PC-9 (cell line): ENCODE data around the gene SUSD3. TPM values are rescaled to one million over a fixed set of nuclear protein-coding genes. Genes with fewer than 3 reads are reported as not detected.

Experiments used
- BruUV-seq: library from RNA; stranded (reverse); fragments of 400-500 nt; replicated peaks from 2 replicates; lab custom pipeline; 2021; lab: Mats Ljungman, UMichigan
- CTCF ChIA-PET: fragments of 300-600 bp; sonication (Branson Sonifier 250); formaldehyde crosslinking; loops from one replicate; lab custom pipeline; 2022; ENCODE audit warnings: antibody characterized with exemption; lab: Charles Lee
- POLR2A ChIA-PET: fragments of 300-600 bp; sonication (Branson Sonifier 250); formaldehyde crosslinking; loops from one replicate; lab custom pipeline; 2022; ENCODE audit warnings: antibody characterized with exemption; ENCODE audit not compliant: unreplicated experiment; lab: Charles Lee
- DNase-seq, 2 experiments: peaks; one replicate each; pipeline versions ENCODE4 v3.0.0 to v3.0.0-alpha.2; 2015 to 2022; ENCODE audit warnings: mixed read lengths in 1 of 2
- H2AFZ ChIP-seq: fragments of 200-600 bp; sonication (generic); 2 replicates; pipeline ENCODE4 v1.8.1; 2017; ENCODE audit warnings: antibody characterized with exemption
- H3F3A ChIP-seq: fragments of 200-600 bp; sonication (generic); 2 replicates; pipeline ENCODE4 v1.8.1; 2017; ENCODE audit warnings: antibody characterized with exemption, mild to moderate bottlenecking, low read depth; ENCODE audit not compliant: insufficient read depth
- H3K27ac ChIP-seq: fragments of 200-600 bp; sonication (generic); 2 replicates; pipeline ENCODE4 v1.6.1; 2016; ENCODE audit warnings: mixed run types
- H3K27me3 ChIP-seq: fragments of 200-600 bp; sonication (generic); 2 replicates; pipeline ENCODE4 v1.6.1; 2016; ENCODE audit warnings: low read depth, mixed run types; ENCODE audit not compliant: insufficient read depth
- H3K36me3 ChIP-seq: fragments of 200-600 bp; sonication (generic); 2 replicates; pipeline ENCODE4 v1.6.1; 2016; ENCODE audit warnings: low read depth, mixed run types
- H3K4me1 ChIP-seq: fragments of 200-600 bp; sonication (generic); replicated peaks from 2 replicates; pipeline ENCODE4 v1.6.1; 2016; ENCODE audit warnings: mixed run types; ENCODE audit not compliant: insufficient read depth
- H3K4me2 ChIP-seq: fragments of 200-600 bp; sonication (generic); 2 replicates; pipeline ENCODE4 v1.6.1; 2017; ENCODE audit warnings: mixed run types
- H3K4me3 ChIP-seq: fragments of 200-600 bp; sonication (generic); 2 replicates; pipeline ENCODE4 v1.6.1; 2016; ENCODE audit warnings: mixed run types
- H3K79me2 ChIP-seq: fragments of 200-600 bp; sonication (generic); 2 replicates; pipeline ENCODE4 v1.6.1; 2017; ENCODE audit warnings: low read depth, mixed run types
- H3K9me2 ChIP-seq: fragments of 200-600 bp; sonication (generic); 2 replicates; pipeline ENCODE4 v1.8.1; 2017; ENCODE audit warnings: mild to moderate bottlenecking; ENCODE audit not compliant: insufficient read depth
- H3K9me3 ChIP-seq: fragments of 200-600 bp; sonication (generic); 2 replicates; pipeline ENCODE4 v1.8.1; 2016; ENCODE audit warnings: low read depth; ENCODE audit not compliant: insufficient read depth
- H4K20me1 ChIP-seq: fragments of 200-600 bp; sonication (generic); 2 replicates; pipeline ENCODE4 v1.8.1; 2017; ENCODE audit not compliant: insufficient read depth
- CTCF ChIP-seq: fragments of 200-600 bp; sonication (generic); conservative IDR thresholded peaks from 2 replicates; pipeline ENCODE4 v1.6.1; 2017; ENCODE audit warnings: mixed run types, antibody characterized with exemption, mild to moderate bottlenecking, moderate library complexity
- EZH2 ChIP-seq: fragments of 200-600 bp; sonication (generic); IDR thresholded peaks from 2 replicates; pipeline ENCODE4 v1.8.0; 2017; ENCODE audit warnings: antibody characterized with exemption, low read depth
- intact Hi-C: fragments of 100-400 bp; cut with micrococcal nuclease; formaldehyde crosslinking; loops from one replicate; pipeline ENCODE4 v1.10.0; 2022; ENCODE audit not compliant: unreplicated experiment
- total RNA-seq: library from RNA; stranded (reverse); gene quantifications from 2 replicates; pipeline ENCODE4 v1.2.3, GENCODE V29; 2021

The SUSD3 gene
- total RNA-seq, 1 experiment from 2014 or later: 8.4 TPM

GRCh38 chr9:93088656-93089015, 30.1 kb downstream of the SUSD3 start:
- intact Hi-C loops: no loop called here
- TF ChIP-seq CTCF (no peak), EZH2 (no peak)
- Histone ChIP-seq H3K27ac (no peak overlapping the region), H3K4me2 (no peak overlapping the region), H3K79me2 (no peaks in the 10 kb centered on the region), H3F3A (peaks cover 28% of the 10 kb centered on the region), H3K9me2 (no peaks in the 10 kb centered on the region), H2AFZ (no peak overlapping the region), H4K20me1 (no peaks in the 10 kb centered on the region), H3K36me3 (no peaks in the 10 kb centered on the region), H3K9me3 (peaks cover 14% of the 10 kb centered on the region), H3K27me3 (no peaks in the 10 kb centered on the region), H3K4me3 (no peak overlapping the region), H3K4me1 (peaks cover 21% of the 10 kb centered on the region)
- no peak for DNase-seq
- no TSS peak for BruUV-seq
- ChIA-PET CTCF (no interaction called here), POLR2A (no interaction called here)

- Histone ChIP-seq H4K20me1 (no peaks in the 10 kb centered on the region), H3K9me3 (peaks cover 14% of the 10 kb centered on the region), H3K4me1 (peaks cover 22% of the 10 kb centered on the region), H3K4me3 (no peak overlapping the region), H3K27ac (no peak overlapping the region), H3K4me2 (no peak overlapping the region), H2AFZ (no peak overlapping the region), H3K27me3 (no peaks in the 10 kb centered on the region), H3K9me2 (no peaks in the 10 kb centered on the region), H3F3A (peaks cover 28% of the 10 kb centered on the region), H3K36me3 (no peaks in the 10 kb centered on the region), H3K79me2 (no peaks in the 10 kb centered on the region)
- TF ChIP-seq EZH2 (no peak), CTCF (no peak)
- no TSS peak for BruUV-seq
- intact Hi-C loops: no loop called here
- POLR2A ChIA-PET: interaction anchor here (0.6 kb wide), 1 partner anchor 259 kb away, joined by 4 read pairs; no protein-coding TSS in a partner anchor
- CTCF ChIA-PET: no interaction called here
- no peak for DNase-seq
Observed at GRCh38 chr9:93089024-93089423, 30.5 kb downstream of the SUSD3 start.

- TF ChIP-seq CTCF (no peak), EZH2 (no peak)
- CTCF ChIA-PET: no interaction called here
Observed at GRCh38 chr9:93089481-93089991, 31.0 kb downstream of the SUSD3 start.

More at GRCh38 chr9:93089481-93089991, 31.0 kb downstream of the SUSD3 start:
- H3K79me2 ChIP-seq: no peaks in the 10 kb centered on the region
- intact Hi-C loops: no loop called here
- H3F3A ChIP-seq: peaks cover 28% of the 10 kb centered on the region
- no TSS peak for BruUV-seq
- no peaks in the 10 kb centered on the region for H3K36me3 ChIP-seq
- no peaks in the 10 kb centered on the region for H3K27me3 ChIP-seq
- peaks cover 14% of the 10 kb centered on the region for H3K9me3 ChIP-seq
- no peak overlapping the region for H3K27ac ChIP-seq
- POLR2A ChIA-PET: interaction anchor here (0.6 kb wide), 1 partner anchor 260 kb away, joined by 4 read pairs; no protein-coding TSS in a partner anchor
- no peaks in the 10 kb centered on the region for H4K20me1 ChIP-seq
- peaks cover 22% of the 10 kb centered on the region for H3K4me1 ChIP-seq
- no peak overlapping the region for H2AFZ ChIP-seq
- H3K4me3 ChIP-seq: no peak overlapping the region
- no peak overlapping the region for H3K4me2 ChIP-seq
- no peak for DNase-seq
- no peaks in the 10 kb centered on the region for H3K9me2 ChIP-seq
